Stomach (tissue), 9 donors: ENCODE results near the gene PDS5A. TPM values are rescaled to one million over a fixed set of nuclear protein-coding genes. Genes with fewer than 3 reads are reported as not detected.
"Not testable (repeated sequence)": the region's sequence is repeated elsewhere in the genome, so short reads cannot be mapped to it uniquely, and the experiment has no call there.

ENCODE experiments used
- DNase-seq, 2 donors: peaks; one replicate each; pipeline versions ENCODE4 v3.0.0 to v3.0.0-alpha.2; 2013 to 2019
- H3K27ac ChIP-seq, 5 donors: fragments of 200-600 bp in 4 of 5; sonication (generic) in 4 of 5; one replicate each; pipeline ENCODE4 v1.5.1; 2013 to 2019; ENCODE audit warnings: mild to moderate bottlenecking in 1 of 5, moderate library complexity in 1 of 5
- H3K27me3 ChIP-seq, 3 donors: fragments of 200-600 bp; sonication (generic); one replicate each; pipeline ENCODE4 v1.5.1; 2017 to 2019; ENCODE audit warnings: mixed run types in 1 of 3
- H3K36me3 ChIP-seq, 4 donors: fragments of 200-600 bp; sonication (generic); 1 replicate in 3 of 4; 2 replicates in 1 of 4; pipeline ENCODE4 v1.5.1; 2016 to 2019
- H3K4me1 ChIP-seq, 4 donors: fragments of 200-600 bp; sonication (generic); one replicate each; pipeline ENCODE4 v1.5.1; 2016 to 2019
- H3K4me3 ChIP-seq, 4 donors: fragments of 200-600 bp; sonication (generic) in 3 of 4; one replicate each; pipeline ENCODE4 v1.5.1; 2016 to 2019; ENCODE audit warnings: mild to moderate bottlenecking in 1 of 4
- H3K9me3 ChIP-seq, 4 donors: fragments of 200-600 bp; sonication (generic); one replicate each; pipeline ENCODE4 v1.5.1; 2016 to 2019
- CTCF ChIP-seq, 7 experiments: fragments of 450-650 bp in 4 of 7; fragments of 200-600 bp in 3 of 7; sonication (generic) in 3 of 7; IDR thresholded peaks; one replicate each; pipeline ENCODE4 v1.5.1; 2016 to 2019; ENCODE audit warnings: antibody characterized with exemption in 7 of 7, control low read depth in 2 of 7, mild to moderate bottlenecking in 1 of 7
- EP300 ChIP-seq: sonication (generic); formaldehyde crosslinking; IDR thresholded peaks from one replicate; pipeline ENCODE4 v1.6.1; 2017; ENCODE audit warnings: antibody characterized with exemption
- POLR2A ChIP-seq, 4 donors: fragments of 450-650 bp; IDR thresholded peaks; one replicate each; pipeline ENCODE4 v1.6.1; 2016; ENCODE audit warnings: antibody characterized with exemption in 4 of 4, control low read depth in 2 of 4, mild to moderate bottlenecking in 1 of 4, moderate library complexity in 1 of 4
- POLR2AphosphoS5 ChIP-seq, 3 donors: sonication (generic); formaldehyde crosslinking; IDR thresholded peaks; one replicate each; pipeline ENCODE4 v1.6.1; 2016; ENCODE audit warnings: antibody characterized with exemption in 3 of 3
- WGBS, 5 donors: extraction: QIAGEN DNeasy Blood & Tissue Kit in 3 of 5; methylation state at CpG; one replicate each; pipeline versions ENCODE4 v1.1.5 to v1.1.7; 2013 to 2018; 5-methylcytosine and 5-hydroxymethylcytosine counted together
- intact Hi-C: fragments of 100-400 bp; cut with DNase I; formaldehyde crosslinking; loops from one replicate; pipeline ENCODE4 v1.15.1; 2023; ENCODE audit warnings: low total_unique reads
- polyA plus RNA-seq, 3 donors: library from polyadenylated mRNA; stranded (reverse); fragments of 200-250 nt; gene quantifications; one replicate each; pipeline ENCODE4 v1.2.3, GENCODE V29; 2013
- total RNA-seq, 5 donors: library from RNA; depleted of rRNA; stranded (reverse); fragments of >200 nt; gene quantifications; one replicate each; pipeline versions ENCODE4 v1.1.0 to v1.2.3, GENCODE V29; 2014 to 2016
- donor health status: healthy with polysubstance abuse.
- donor health status: Bipolar disorder and iron deficiency.
- donor health status: healthy.

The PDS5A gene
- total and polyA plus RNA-seq, 8 donors: 14.7 to 117 (median 82.4) TPM

DNA sequence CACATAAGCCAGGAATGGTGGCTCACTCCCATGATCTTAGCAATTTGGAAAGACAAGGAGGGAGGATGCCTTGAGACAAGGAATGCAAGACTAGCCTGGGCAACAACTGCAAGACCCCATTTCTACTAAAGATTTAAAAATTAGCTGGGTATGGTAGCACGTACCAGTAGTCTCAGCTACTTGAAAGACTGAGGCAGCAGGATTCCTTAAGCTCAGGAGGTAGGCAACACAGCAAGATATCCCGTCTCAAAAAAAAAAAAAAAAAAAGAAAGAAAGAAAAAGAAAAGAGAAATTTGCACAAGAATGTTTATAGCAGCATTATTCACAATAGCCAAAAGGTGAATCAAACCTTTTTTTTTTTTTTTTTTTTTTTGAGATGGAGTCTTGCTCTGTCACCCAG lies 29.7 kb downstream of the PDS5A start:
- 83 to 93% (median 91%) methylated on average over 2 of the region's 2 CpGs for WGBS, 5 donors
- intact Hi-C loops: no loop called here
- no peak overlapping the region for H3K27ac ChIP-seq
- H3K27me3 ChIP-seq: no peaks in the 10 kb centered on the region
- no peaks in the 10 kb centered on the region for H3K9me3 ChIP-seq
- DNase-seq: no peak
- no peaks in the 10 kb centered on the region for H3K36me3 ChIP-seq
- H3K4me1 ChIP-seq: peaks cover 0 to 42% (median 18%) of the 10 kb centered on the region in 4 donors
- no peak for TF ChIP-seq EP300
- TF ChIP-seq CTCF (IDR thresholded peaks at IDR 0.05): no peak
- no peak for TF ChIP-seq POLR2AphosphoS5 (IDR thresholded peaks at IDR 0.05)
- TF ChIP-seq POLR2A (IDR thresholded peaks at IDR 0.05): no peak
- H3K4me3 ChIP-seq: no peak overlapping the region

GRCh38 chr4:39947417-39947816 lies 30.3 kb downstream of the PDS5A start:
- no peak for TF ChIP-seq POLR2AphosphoS5 (IDR thresholded peaks at IDR 0.05)
- TF ChIP-seq EP300: no peak
- TF ChIP-seq CTCF (IDR thresholded peaks at IDR 0.05): no peak
- no peak for TF ChIP-seq POLR2A (IDR thresholded peaks at IDR 0.05)
- no peak for DNase-seq
- Histone ChIP-seq H3K9me3 (no peaks in the 10 kb centered on the region), H3K36me3 (no peaks in the 10 kb centered on the region), H3K27ac (peak overlapping the region in 1 of 5 donors; percentile 28), H3K27me3 (no peaks in the 10 kb centered on the region), H3K4me1 (peaks cover 0 to 36% (median 16%) of the 10 kb centered on the region in 4 donors), H3K4me3 (no peak overlapping the region)
- intact Hi-C loops: no loop called here
- 43 to 56% (median 51%) methylated on average over 1 of the region's 1 CpG for WGBS, 5 donors

GRCh38 chr4:39944245-39944644 lies 33.5 kb downstream of the PDS5A start:
- peaks cover 0 to 35% (median 15%) of the 10 kb centered on the region in 4 donors for H3K4me1 ChIP-seq
- H3K36me3 ChIP-seq, H3K27ac ChIP-seq, DNase-seq, H3K27me3 ChIP-seq, H3K4me3 ChIP-seq, H3K9me3 ChIP-seq, intact Hi-C loops: not testable (repeated sequence)
- WGBS, 5 donors: 92 to 96% (median 95%) methylated on average over 10 of the region's 10 CpGs

DNA sequence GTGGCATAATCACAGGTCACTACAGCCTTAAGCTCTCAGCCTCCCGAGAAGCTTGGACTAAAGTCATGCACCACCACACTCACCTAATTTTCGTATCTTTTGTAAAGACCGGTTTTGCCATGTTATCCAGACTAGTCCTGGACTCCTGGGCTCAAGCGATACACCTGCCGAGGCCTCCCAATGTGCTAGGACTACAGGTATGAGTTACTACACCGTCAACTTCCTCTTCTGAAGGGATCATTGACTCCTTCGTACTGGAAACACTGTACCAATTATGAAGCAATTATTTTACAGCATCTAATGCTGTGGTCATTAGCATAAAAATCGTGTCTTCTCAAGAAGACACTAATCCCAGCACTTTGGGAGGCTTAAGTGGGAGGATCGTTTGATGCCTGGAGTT lies 35.2 kb downstream of the PDS5A start:
- WGBS, 5 donors: 89 to 93% (median 91%) methylated on average over 9 of the region's 9 CpGs
- H3K4me3 ChIP-seq: no peak overlapping the region
- TF ChIP-seq POLR2AphosphoS5 (IDR thresholded peaks at IDR 0.05): no peak
- TF ChIP-seq POLR2A (IDR thresholded peaks at IDR 0.05): no peak
- TF ChIP-seq EP300: no peak
- TF ChIP-seq CTCF (IDR thresholded peaks at IDR 0.05): no peak
- no peak for DNase-seq
- peaks cover 0 to 38% (median 15%) of the 10 kb centered on the region in 4 donors for H3K4me1 ChIP-seq
- H3K27me3 ChIP-seq: no peaks in the 10 kb centered on the region
- no peaks in the 10 kb centered on the region for H3K9me3 ChIP-seq
- intact Hi-C loops: no loop called here
- peaks cover 0 to 9% (median 4%) of the 10 kb centered on the region in 4 donors for H3K36me3 ChIP-seq
- H3K27ac ChIP-seq: no peak overlapping the region

GRCh38 chr4:39941682-39942217 lies 36.0 kb downstream of the PDS5A start:
- Histone ChIP-seq H3K9me3 (no peaks in the 10 kb centered on the region), H3K4me1 (peaks cover 0 to 38% (median 15%) of the 10 kb centered on the region in 4 donors), H3K27me3 (no peaks in the 10 kb centered on the region), H3K36me3 (peaks cover 0 to 9% (median 4%) of the 10 kb centered on the region in 4 donors), H3K4me3 (no peak overlapping the region), H3K27ac (no peak overlapping the region)
- 78 to 87% (median 83%) methylated on average over 2 of the region's 2 CpGs for WGBS, 5 donors
- TF ChIP-seq POLR2A (IDR thresholded peaks at IDR 0.05) (no peak), CTCF (IDR thresholded peaks at IDR 0.05) (no peak), POLR2AphosphoS5 (IDR thresholded peaks at IDR 0.05) (no peak), EP300 (no peak)
- no peak for DNase-seq
- intact Hi-C loops: no loop called here
